Measurements from ENCODE around the gene AHNAK.

DNA sequence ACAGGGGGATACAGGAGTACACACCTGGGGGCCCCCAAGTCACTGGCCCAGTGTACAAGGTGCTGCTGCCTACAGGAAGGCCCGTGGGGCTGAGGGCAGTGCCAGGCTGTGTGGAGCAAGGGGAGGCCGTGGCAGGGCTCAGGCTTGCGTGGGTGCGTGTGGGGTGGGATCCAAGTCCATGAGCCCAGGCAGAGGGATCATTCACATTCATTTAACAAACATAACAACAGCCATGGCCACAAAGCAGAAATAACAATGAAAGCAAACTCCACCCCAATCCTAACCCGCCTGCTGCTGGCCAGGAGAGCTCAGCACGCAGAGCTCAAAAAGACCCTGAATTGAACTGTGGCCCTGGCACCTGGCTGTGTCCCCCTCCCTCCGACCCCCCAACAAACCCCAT is 144.8 kb downstream of the AHNAK start:
- no peak for TF ChIP-seq EZH2 (IDR thresholded peaks at IDR 0.05)
- TF ChIP-seq, protein P1, sequence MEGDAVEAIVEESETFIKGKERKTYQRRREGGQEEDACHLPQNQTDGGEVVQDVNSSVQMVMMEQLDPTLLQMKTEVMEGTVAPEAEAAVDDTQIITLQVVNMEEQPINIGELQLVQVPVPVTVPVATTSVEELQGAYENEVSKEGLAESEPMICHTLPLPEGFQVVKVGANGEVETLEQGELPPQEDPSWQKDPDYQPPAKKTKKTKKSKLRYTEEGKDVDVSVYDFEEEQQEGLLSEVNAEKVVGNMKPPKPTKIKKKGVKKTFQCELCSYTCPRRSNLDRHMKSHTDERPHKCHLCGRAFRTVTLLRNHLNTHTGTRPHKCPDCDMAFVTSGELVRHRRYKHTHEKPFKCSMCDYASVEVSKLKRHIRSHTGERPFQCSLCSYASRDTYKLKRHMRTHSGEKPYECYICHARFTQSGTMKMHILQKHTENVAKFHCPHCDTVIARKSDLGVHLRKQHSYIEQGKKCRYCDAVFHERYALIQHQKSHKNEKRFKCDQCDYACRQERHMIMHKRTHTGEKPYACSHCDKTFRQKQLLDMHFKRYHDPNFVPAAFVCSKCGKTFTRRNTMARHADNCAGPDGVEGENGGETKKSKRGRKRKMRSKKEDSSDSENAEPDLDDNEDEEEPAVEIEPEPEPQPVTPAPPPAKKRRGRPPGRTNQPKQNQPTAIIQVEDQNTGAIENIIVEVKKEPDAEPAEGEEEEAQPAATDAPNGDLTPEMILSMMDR (IDR thresholded peaks at IDR 0.05): no peak
- no peak for TF ChIP-seq EZH2phosphoT487 (IDR thresholded peaks at IDR 0.05)
